Epithelial cell of esophagus (primary cell): ENCODE data around the gene HDDC3.
A peak's percentile ranks its signal among the peaks of the same experiment; 100 is the strongest.

Experiments used
- DNase-seq: peaks from one replicate; pipeline ENCODE4 v3.0.0; 2010; ENCODE audit warnings: low read depth
- H3K4me3 ChIP-seq: 2 replicates; pipeline ENCODE4 v1.5.1; 2011; ENCODE audit warnings: mild to moderate bottlenecking, low read length, control low read depth
- CTCF ChIP-seq: IDR thresholded peaks from 2 replicates; pipeline ENCODE4 v1.5.1; 2011; ENCODE audit warnings: low read depth, mild to moderate bottlenecking, low read length, control low read depth, inconsistent platforms; ENCODE audit not compliant: insufficient read depth; ENCODE audit errors: missing control alignments

Gene HDDC3

GRCh38 chr15:90970274-90970673 is 37.9 kb upstream of the HDDC3 start:
- DNase-seq: no peak
- H3K4me3 ChIP-seq: no peak overlapping the region
- no peak for TF ChIP-seq CTCF

GRCh38 chr15:90968434-90968833 is 36.1 kb upstream of the HDDC3 start:
- peak; percentile 58 for DNase-seq
- no peak overlapping the region for H3K4me3 ChIP-seq
- TF ChIP-seq CTCF: no peak

GRCh38 chr15:90967206-90967605 is 34.9 kb upstream of the HDDC3 start:
- peak; percentile 70 for DNase-seq
- TF ChIP-seq CTCF: no peak
- H3K4me3 ChIP-seq: no peak overlapping the region

GRCh38 chr15:90966262-90966661 is 33.9 kb upstream of the HDDC3 start:
- no peak for DNase-seq
- H3K4me3 ChIP-seq: no peak overlapping the region
- TF ChIP-seq CTCF: no peak

GRCh38 chr15:90962021-90962420 is 29.7 kb upstream of the HDDC3 start:
- no peak for TF ChIP-seq CTCF
- no peak for DNase-seq
- no peak overlapping the region for H3K4me3 ChIP-seq

- no peak overlapping the region for H3K4me3 ChIP-seq
- DNase-seq: no peak
- TF ChIP-seq CTCF: no peak
These were observed 28.1 kb upstream of the HDDC3 start for GRCh38 chr15:90960298-90961091.

- DNase-seq: no peak
- no peak overlapping the region for H3K4me3 ChIP-seq
- no peak for TF ChIP-seq CTCF
These were observed 27.5 kb upstream of the HDDC3 start for GRCh38 chr15:90959894-90960293.
